Right atrium auricular region (tissue), 2 donors: ENCODE measurements around the gene NEBL. TPM values are rescaled to one million over a fixed set of nuclear protein-coding genes. Genes with fewer than 3 reads are reported as not detected.

Experiments used
- DNase-seq: peaks from one replicate; pipeline ENCODE4 v3.0.0-alpha.2; 2019; ENCODE audit warnings: low spot score
- H3K27ac ChIP-seq, 2 donors: fragments of 200-600 bp; sonication (generic); 1 replicate in 1 of 2; 2 replicates in 1 of 2; pipeline ENCODE4 v1.5.1; 2016 to 2019
- H3K27me3 ChIP-seq, 2 donors: fragments of 200-600 bp; sonication (generic); one replicate each; pipeline versions ENCODE4 v1.5.1 to v1.6.0; 2017 to 2019
- H3K36me3 ChIP-seq: fragments of 200-600 bp; sonication (generic); one replicate; pipeline ENCODE4 v1.5.1; 2016
- H3K4me1 ChIP-seq, 2 donors: fragments of 200-600 bp; sonication (generic); one replicate each; pipeline versions ENCODE4 v1.5.1 to v1.6.0; 2017 to 2019
- H3K4me3 ChIP-seq, 2 donors: fragments of 200-600 bp; sonication (generic); 1 replicate in 1 of 2; 2 replicates in 1 of 2; pipeline ENCODE4 v1.5.1; 2017 to 2019; ENCODE audit warnings: mild to moderate bottlenecking in 1 of 2, moderate library complexity in 1 of 2
- H3K9me3 ChIP-seq, 2 donors: fragments of 200-600 bp; sonication (generic); one replicate each; pipeline ENCODE4 v1.5.1; 2019
- total RNA-seq, 2 donors: library from RNA; depleted of rRNA; stranded (reverse); fragments of >200 nt; gene quantifications; one replicate each; pipeline ENCODE4 v1.1.0, GENCODE V29; 2016
- TF ChIP-seq, protein P1 (sequence below), 2 donors: fragments of 200-600 bp; sonication (generic); IDR thresholded peaks; one replicate each; pipeline ENCODE4 v1.5.1; 2019; ENCODE audit warnings: antibody characterized with exemption in 2 of 2

NEBL gene
- total RNA-seq, 2 donors from 2014 or later = 304 to 550 TPM

DNA sequence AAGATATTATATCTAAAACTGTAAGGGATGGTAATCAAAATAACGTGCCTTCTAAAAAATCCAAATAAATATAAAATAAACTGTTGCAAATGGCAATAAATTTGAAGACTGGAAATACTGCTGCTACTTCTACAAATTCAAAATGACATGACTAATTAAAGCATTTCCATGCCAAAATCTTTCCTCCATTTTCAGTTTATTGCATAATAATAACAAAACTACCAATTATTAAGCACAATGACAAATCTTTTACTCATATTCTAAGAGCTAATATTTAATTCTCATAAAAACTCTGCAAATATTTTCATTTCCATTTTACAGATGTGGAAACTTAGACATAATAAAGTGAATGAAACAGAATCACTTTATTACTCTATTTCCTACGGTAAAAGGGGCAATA is 38.8 kb upstream of the NEBL start:
- no peaks in the 10 kb centered on the region for H3K4me1 ChIP-seq
- H3K27me3 ChIP-seq = no peaks in the 10 kb centered on the region
- TF ChIP-seq, protein P1, sequence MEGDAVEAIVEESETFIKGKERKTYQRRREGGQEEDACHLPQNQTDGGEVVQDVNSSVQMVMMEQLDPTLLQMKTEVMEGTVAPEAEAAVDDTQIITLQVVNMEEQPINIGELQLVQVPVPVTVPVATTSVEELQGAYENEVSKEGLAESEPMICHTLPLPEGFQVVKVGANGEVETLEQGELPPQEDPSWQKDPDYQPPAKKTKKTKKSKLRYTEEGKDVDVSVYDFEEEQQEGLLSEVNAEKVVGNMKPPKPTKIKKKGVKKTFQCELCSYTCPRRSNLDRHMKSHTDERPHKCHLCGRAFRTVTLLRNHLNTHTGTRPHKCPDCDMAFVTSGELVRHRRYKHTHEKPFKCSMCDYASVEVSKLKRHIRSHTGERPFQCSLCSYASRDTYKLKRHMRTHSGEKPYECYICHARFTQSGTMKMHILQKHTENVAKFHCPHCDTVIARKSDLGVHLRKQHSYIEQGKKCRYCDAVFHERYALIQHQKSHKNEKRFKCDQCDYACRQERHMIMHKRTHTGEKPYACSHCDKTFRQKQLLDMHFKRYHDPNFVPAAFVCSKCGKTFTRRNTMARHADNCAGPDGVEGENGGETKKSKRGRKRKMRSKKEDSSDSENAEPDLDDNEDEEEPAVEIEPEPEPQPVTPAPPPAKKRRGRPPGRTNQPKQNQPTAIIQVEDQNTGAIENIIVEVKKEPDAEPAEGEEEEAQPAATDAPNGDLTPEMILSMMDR (IDR thresholded peaks at IDR 0.05) = no peak
- H3K9me3 ChIP-seq = no peaks in the 10 kb centered on the region
- no peak for DNase-seq
- no peak overlapping the region for H3K27ac ChIP-seq
- H3K36me3 ChIP-seq = no peaks in the 10 kb centered on the region
- H3K4me3 ChIP-seq = no peak overlapping the region

DNA sequence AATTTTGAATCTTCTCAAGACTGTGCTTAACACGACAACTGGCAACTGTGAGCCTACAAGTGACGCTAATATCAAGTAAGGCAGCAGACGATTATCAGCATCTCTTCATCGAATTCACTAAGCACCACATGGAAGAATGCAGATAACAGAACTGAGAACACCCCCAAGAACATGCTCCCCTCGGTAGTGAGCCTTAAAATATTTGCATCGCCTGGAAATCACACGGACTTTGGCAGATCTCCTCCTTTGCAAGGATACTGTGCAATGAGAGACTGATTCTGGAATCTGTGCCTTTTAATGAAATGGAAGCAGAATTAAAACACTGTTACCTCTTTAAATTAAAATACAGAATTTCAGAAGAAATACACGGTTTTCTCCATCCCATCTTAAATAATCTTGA is 38.2 kb upstream of the NEBL start:
- Histone ChIP-seq H3K27ac (no peak overlapping the region), H3K36me3 (no peaks in the 10 kb centered on the region), H3K4me3 (no peak overlapping the region), H3K9me3 (no peaks in the 10 kb centered on the region), H3K27me3 (no peaks in the 10 kb centered on the region), H3K4me1 (no peaks in the 10 kb centered on the region)
- TF ChIP-seq, protein P1 (IDR thresholded peaks at IDR 0.05) = no peak
- no peak for DNase-seq

DNA sequence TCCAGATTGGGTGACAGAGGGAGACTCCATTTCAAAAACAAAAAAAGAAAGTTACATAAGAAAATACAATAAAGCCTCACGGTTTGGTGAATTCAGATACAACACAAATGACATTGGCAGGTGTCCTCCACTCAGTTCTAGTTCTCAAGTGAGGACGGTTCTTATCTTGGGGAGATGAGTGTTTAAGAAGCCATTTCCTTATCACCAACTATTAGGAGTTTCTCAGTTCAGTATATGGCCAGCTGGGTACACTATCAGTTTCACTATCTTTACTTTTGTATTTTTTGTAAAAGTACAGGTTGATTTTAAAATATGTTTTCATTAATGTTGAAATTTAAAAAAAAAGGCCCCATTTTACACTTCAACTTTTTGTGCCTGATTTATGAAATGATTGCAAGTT is 36.6 kb upstream of the NEBL start:
- Histone ChIP-seq H3K4me3 (no peak overlapping the region), H3K27ac (no peak overlapping the region), H3K36me3 (no peaks in the 10 kb centered on the region), H3K4me1 (no peaks in the 10 kb centered on the region), H3K9me3 (no peaks in the 10 kb centered on the region), H3K27me3 (no peaks in the 10 kb centered on the region)
- DNase-seq = no peak
- TF ChIP-seq, protein P1 (IDR thresholded peaks at IDR 0.05) = no peak

DNA sequence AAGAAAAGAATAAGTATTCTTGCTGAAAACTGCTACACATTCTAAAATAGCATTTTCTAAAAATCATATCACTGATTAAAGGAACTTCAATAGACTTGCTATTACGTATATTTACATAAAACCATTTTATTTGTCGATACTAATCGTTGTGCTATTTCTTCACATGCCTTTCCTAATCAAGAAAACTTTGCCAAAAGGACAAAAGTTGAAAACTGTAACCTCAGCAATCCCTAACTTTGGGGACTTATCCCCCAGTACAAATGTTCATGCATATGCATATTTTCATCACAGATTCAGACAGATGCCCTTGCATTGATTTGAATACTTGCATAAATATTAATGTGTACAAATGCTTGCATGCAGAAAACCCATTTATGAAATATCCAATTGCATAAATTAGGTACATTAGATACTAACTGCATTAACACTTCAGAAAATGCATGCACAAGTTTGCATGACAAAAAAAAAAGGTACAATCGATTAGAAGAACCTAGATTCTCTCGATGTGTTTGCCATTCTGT is 35.6 kb upstream of the NEBL start:
- Histone ChIP-seq H3K4me1 (no peaks in the 10 kb centered on the region), H3K4me3 (no peak overlapping the region), H3K27ac (no peak overlapping the region), H3K36me3 (no peaks in the 10 kb centered on the region), H3K27me3 (no peaks in the 10 kb centered on the region), H3K9me3 (no peaks in the 10 kb centered on the region)
- no peak for DNase-seq
- TF ChIP-seq, protein P1 (IDR thresholded peaks at IDR 0.05) = no peak

DNA sequence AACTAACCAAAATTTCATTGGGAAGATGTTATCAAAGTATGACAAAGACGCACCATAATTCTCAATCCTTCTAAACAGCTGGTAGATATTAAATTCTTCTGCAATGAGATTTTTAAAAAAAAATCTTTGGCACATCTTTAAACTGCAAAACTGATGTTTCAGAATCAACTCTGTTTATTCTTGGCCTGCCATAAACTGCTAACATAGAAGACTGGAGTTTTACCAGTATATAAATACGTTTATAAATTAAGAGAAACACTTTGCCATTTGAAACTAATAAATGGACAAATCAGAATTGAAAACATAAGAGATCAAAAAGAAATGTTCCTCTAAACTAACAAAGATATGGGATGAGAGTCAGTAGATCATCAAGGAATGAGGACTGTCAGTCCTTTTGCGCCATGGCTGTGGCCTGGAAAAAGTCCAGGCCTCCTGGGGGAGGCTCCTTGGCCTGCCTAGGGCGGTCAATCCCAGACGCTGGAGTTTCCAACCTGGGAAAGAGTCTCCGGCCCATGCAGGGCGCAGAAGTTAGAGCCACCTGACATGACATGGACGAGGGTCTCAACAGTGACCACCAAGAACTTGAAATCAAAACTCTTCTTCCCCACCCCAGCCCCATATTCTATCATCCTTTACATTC is 34.2 kb upstream of the NEBL start:
- TF ChIP-seq, protein P1 (IDR thresholded peaks at IDR 0.05) = no peak
- Histone ChIP-seq H3K36me3 (no peaks in the 10 kb centered on the region), H3K4me1 (no peaks in the 10 kb centered on the region), H3K9me3 (no peaks in the 10 kb centered on the region), H3K27ac (no peak overlapping the region), H3K27me3 (no peaks in the 10 kb centered on the region), H3K4me3 (no peak overlapping the region)
- no peak for DNase-seq

DNA sequence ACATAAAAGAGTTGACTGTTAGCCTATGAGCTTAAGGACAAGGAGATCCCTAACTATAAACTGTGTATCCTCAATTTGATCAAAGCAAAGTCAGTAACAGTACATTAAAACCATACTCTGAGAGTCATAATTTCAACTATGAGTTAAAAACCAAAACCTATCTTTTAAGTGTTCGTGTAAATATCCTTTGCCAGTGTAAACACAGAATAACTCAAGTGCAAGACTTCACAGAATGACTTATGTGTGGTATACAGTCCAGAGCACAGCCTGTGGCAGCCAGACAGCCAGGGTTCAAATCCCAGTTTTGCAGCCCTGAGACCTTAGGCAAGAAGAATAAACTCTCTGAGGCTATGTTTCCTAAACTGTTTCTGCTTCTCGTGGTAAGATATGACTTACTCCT is 30.3 kb upstream of the NEBL start:
- no peak for DNase-seq
- H3K9me3 ChIP-seq = no peaks in the 10 kb centered on the region
- H3K27me3 ChIP-seq = no peaks in the 10 kb centered on the region
- H3K27ac ChIP-seq = no peak overlapping the region
- H3K36me3 ChIP-seq = no peaks in the 10 kb centered on the region
- TF ChIP-seq, protein P1 (IDR thresholded peaks at IDR 0.05) = no peak
- H3K4me3 ChIP-seq = no peak overlapping the region
- no peaks in the 10 kb centered on the region for H3K4me1 ChIP-seq
